T-helper 2 cell (primary cell): Measurements from ENCODE around the gene DDAH2.
A peak's percentile ranks its signal among the peaks of the same experiment; 100 is the strongest.
"Not testable (repeated sequence)": the region's sequence is repeated elsewhere in the genome, so short reads cannot be mapped to it uniquely, and the experiment has no call there.

Experiments
- DNase-seq, 5 experiments: peaks; one replicate each; pipeline versions ENCODE4 v3.0.0 to v3.0.0-alpha.2; 2012 to 2022

Gene DDAH2

DNA sequence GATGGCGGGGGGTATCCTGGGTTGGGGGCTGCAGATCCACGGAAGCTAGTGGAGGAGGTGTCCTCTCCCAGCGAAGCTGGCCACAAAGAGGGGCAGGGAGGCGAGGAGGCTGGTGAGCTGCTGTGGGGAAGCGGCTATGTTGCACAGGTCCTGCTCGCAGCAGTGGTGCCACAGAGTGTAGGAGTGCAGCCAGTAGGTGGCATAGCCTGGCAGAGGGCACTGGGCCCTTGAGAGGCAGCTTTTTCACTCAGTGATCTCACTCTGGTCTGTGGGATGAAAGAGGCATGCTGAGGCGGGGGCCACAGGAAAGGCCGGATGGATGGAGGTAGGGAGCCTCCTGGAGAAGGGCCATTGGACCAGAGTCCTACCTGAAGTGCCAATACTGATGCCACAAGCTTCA, 16.8 kb downstream of the DDAH2 start:
- DNase-seq, result peak in 1 of 5 experiments; percentile 63

GRCh38 chr6:31711233-31711632, 17.9 kb downstream of the DDAH2 start:
- DNase-seq, result no peak

DNA sequence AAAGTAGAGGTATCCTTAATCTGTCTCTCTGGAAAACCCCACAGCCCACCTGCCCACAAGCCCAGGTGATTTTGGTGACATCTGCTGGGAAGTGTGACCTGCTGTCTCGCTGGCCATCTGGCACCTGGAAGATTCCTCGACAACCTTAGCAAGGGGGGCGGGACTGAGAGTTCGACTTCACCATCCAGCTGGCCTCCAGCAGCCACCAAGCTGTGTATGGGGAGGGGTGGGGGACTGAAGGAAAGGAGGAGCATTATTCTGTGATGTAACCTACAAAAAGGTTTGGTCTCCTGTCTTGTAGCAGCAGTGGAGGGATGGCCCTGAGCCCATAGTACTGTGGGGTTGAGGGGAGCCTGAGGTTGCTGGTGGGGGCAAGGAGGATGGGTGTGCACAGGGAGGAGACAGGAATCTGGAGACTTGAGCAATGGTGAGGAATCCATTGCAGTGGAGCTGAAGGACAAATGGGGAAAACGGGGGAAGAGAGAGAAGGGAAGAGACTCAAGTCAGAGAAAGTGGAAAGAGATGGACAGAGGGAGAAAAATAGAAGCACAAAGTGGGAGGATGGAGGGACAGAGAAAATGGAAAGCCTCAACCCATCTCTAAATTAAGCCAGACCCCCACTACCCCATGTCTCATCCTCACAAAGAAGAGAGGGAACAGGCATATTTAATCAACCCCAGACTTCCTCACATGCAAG, 18.4 kb downstream of the DDAH2 start:
- no peak for DNase-seq

GRCh38 chr6:31709157-31709556, 19.9 kb downstream of the DDAH2 start:
- DNase-seq, result not testable (repeated sequence)

GRCh38 chr6:31708224-31708623, 20.9 kb downstream of the DDAH2 start:
- DNase-seq, result no peak

DNA sequence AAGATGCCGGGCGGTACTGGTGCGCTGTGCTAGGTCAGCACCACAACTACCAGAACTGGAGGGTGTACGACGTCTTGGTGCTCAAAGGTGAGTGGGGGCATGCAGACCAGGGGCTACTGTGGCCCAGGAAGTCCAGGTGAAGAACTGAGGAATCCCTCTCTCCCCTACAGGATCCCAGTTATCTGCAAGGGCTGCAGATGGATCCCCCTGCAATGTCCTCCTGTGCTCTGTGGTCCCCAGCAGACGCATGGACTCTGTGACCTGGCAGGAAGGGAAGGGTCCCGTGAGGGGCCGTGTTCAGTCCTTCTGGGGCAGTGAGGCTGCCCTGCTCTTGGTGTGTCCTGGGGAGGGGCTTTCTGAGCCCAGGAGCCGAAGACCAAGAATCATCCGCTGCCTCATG, 21.4 kb downstream of the DDAH2 start:
- DNase-seq, result no peak

DNA sequence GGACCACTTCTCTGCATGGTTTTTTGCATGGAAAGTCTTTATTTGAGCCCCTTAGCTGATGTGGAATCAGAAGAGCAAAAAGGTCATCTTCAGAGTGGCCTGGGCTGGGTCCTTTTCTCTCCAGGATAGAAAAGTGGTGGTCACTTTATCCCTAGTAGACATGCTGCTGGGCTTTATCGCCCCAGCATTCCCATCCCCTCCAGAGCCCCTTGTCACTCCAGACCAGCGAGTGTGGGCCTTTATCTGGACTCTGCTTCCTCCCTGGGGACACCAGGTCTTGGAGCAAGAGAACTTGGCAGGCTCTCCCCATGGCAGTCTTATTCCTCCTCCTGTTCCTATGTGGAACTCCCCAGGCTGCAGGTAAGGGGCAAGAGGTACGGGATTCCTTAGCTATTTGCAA, 22.5 kb downstream of the DDAH2 start, which contains the start of gene LY6G6F:
TSS of gene LY6G6F (plus strand) at position 268 of the 400 bp plus-strand sequence. CDS start at position 309, 41 bp downstream.
- DNase-seq, result no peak

- DNase-seq, result no peak
These were observed 23.2 kb downstream of the DDAH2 start for GRCh38 chr6:31705931-31706330.

GRCh38 chr6:31702819-31703716, 26.0 kb downstream of the DDAH2 start, which contains the start of gene ABHD16A:
ABHD16A (minus strand) TSS chr6:31703324; CDS start chr6:31703281, 43 bp downstream.
- peak; percentile 90 to 99 (median 95) for DNase-seq

DNA sequence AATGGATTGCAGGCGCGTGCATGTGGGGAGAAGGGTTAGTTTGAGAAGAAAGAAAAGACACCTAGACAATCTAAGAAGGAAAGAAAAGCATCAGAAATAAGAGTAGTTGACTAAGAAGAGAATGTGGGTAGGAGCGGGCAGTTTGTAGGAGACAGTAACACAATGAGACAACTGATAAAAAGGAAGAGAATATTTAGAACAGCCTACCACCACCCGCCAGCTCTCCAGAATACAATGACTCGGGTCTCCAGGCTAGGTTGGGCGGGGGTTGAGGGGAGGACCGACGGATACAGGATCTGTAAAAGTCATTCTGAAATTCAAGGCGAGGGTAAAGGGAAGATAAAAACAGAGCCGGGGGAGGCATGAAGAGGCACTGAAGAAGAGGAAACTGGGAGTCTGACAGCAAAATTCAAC, 26.7 kb downstream of the DDAH2 start:
- peak in 2 of 5 experiments; percentile 6 to 42 for DNase-seq

DNA sequence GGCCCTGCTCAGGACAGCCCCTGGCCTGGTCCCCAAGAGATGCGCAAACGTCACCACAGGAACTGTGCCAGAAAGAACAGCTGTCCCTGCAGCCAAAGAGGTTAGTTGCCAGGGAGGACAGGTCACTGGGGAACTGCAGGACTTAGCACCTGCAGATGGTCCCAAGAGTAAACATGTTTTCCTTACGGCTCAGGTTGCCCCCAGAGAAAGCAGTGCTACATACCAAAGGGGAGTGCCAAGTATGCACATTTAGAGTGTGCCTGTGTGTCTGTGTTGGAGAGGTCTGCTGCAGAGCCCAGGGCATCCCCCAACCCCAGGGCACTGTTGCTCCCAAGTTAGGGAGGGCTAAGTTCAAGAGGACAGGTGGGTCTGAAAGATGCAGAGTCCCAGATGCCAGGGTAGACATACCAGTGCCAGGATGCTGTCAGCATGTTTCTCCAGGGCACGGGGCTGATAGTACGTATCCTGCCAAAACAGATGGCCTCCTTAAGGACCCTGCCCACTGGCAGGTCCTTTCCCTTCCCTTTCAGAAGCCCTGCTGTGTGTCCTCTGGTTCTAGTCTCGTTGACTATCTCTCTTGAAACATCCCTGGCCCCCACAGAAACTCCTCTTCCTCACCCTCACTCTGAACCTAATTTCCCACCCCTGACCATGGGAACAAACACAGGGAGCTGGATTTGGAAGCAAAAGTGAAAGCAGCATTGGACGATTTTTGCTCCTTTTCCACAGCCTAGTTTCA, 27.3 kb downstream of the DDAH2 start:
- no peak for DNase-seq

GRCh38 chr6:31700740-31701401, 28.2 kb downstream of the DDAH2 start:
- DNase-seq, result no peak

DNA sequence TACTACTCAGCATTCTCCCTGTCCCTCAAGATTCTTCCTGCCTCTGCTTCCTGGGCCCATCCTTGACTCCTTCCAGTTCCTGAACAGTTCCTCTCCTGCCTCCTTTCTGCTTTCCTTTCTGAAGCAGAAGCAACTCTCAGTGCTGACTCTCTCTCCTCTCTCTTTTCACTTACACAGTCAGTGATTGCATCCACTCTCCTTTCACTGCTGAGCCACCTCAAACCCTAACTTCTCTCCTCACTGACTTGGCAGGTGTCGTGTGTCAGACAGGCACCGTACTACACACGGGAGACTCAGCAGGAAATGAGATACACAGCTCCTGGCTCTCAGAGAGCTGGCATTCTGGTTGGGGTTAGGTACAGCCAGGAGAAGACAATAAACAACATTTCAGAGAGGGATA, 31.5 kb downstream of the DDAH2 start:
- peak in 1 of 5 experiments; percentile 49 for DNase-seq

- DNase-seq, result no peak
These were observed 35.6 kb downstream of the DDAH2 start for GRCh38 chr6:31693535-31693934.

DNA sequence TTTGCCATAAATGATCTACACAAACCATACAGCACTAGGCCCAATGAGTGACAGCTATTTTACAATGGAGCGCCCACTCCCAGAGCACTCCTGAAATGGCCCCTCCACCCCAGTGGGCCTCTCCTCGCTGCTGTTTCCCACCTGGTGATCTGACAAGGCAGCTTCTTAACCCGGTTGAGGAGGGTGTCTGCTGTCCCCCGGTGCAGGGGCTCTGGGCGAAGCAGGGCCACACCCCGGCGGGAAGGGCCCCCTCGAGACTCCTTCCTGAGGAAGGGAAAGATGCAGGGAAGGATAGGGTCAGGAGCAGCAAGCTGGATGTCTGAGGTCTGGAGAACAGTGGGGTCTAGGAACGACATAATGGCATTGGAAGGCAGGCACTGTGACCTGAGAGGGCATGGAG, 36.2 kb downstream of the DDAH2 start:
- DNase-seq, result no peak

- DNase-seq, result no peak
These were observed 36.7 kb downstream of the DDAH2 start for GRCh38 chr6:31692353-31692752.

DNA sequence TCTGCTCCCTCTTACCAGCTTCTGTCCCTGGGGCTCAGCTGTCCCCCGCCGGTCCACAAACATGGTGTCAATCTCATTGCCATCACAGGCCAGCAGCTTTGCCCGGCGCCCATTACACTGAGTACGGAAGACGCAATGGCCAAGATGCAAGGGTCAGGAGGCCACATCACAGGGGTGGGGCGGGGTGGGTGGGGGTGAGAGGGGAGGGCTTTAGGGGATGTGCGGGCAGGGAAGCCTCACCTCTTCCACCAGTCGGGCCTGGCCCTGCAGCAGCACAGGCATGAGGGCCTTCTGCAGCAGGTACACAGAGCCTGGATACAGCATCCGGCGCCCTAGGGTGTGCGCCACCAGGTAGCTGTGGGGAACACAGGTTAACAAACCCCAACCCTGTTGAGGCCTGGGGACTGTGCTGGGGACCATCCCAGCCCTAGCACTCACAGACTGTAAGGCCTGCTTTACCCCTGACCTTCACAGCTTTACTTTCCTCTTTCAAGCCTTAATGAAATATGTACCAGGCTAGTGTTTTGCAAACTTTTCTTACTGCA, 37.5 kb downstream of the DDAH2 start:
- DNase-seq, result no peak

DNA sequence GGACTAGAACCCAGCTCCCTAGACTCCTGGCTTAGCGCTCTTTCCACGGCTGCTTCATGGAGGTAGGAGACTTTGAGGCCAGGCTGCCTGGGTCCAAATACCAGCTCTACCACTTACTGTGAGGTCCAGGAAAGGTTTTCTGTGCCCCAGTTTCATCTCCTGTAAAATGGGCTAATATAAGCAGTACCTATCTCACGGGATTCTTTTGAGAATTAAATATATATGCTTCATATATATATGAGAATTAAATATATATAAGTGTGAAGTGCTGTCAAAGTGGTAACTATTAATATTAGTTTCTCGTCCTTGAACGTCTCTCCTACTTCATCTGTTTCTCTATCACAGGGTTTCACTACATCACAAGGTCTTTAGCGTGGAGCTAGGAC, 38.0 kb downstream of the DDAH2 start:
- DNase-seq, result no peak

DNA sequence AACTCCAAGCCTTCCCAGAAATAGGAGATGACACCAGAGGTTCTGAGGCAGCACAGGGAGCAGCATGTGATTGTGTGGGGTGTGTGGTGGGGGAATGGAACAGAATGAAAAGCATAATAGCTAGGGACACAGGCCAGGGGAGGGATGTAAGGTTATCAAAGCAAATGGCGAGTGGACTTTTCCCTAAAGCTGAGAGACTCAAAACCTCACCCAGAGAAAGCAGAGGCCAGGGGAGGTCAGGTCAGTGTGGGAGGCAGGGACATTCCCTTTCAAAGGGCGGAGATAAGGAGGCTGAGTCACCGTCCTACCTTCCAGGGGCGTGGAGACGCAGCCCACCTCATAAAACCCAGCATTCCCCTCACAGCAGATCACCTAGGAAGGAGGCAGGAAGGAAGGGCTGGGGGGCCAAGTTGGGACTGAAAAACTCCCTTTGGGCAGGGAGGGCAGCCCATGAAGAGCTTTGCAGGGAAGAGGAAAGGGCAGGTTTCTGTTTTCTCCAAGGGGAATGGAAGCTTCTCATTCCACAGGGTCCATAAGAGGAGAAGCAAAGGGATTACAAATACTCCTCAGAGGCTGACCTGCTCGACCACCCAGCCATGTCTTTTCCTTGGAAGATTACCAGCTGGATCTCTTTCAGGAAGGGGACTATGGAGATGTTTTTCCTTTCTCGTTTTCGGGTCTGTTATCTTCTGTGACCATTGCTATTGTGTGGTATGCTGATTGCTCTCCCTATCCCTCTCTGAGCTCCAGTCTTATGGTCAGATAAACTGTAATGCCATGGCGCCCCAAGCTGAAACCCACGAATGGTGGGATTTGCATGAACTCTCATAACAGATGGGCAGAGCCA, 38.6 kb downstream of the DDAH2 start:
- no peak for DNase-seq

- DNase-seq, result no peak
These were observed 39.6 kb downstream of the DDAH2 start for GRCh38 chr6:31689249-31690110.
